GM21786 (cell line): ENCODE results near the gene SIX5.

Experiments used
- ATAC-seq: cut with Tn5 transposase; IDR thresholded peaks from one replicate; pipeline ENCODE4 v1.9.1; 2021; ENCODE audit not compliant: unreplicated experiment

Gene SIX5

DNA sequence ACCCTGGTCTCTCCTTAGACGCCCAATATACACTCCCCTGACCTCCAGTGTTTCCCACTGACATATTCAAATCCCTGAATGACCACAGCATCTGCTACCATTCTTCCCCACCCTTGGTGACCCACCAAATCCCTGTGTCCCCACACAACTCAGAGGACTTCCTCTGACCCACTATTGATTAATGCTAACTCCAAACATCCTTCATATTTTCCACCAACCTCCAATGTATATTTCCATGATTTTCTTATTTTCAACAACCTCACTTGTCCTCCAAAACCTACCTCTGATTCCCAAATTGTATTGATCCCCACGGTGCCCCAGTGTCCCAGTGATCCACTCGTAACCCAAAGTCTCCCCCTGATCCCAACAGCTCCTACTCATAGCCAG is 24.1 kb upstream of the SIX5 start:
- no peak for ATAC-seq

DNA sequence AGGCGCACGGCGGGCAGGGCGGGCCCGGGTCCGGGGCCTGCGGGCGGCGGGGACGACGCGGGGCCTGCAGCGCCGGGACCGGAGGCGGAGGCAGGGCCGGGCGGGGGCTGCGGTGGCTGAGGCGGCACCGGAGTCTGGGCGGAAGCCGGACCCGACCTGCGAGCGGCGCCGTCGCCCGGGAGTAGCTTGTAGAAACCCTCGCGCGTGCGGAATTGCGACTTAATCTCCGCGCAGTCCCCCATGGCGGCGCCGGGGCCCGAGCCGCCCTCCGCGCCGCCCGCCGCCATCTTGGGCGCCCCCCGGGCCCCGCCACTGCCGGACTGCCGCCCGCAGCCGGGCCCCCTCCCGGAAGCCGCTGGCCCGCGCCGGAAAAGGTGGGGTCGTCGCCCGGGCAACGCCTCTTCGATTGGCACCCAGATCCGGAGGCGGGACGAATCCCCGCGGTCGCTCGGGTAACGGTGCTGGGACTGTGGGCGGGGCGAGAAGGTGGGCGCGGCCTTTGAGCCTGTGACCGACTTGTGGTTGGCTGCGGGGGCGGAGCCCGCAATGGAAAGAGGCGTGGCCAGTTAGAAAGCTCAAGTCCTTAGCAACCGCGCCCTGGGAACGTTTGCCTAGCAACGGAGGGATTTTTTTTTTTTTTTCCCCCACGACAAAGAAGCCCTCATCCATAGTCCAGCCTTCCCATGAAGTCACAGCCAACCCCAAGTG is 23.6 kb upstream of the SIX5 start, which contains the start of gene DMWD:
Gene DMWD (minus strand): TSS at position 376 of the 708 bp plus-strand sequence. CDS start 89 bp downstream, at position 287.
- ATAC-seq: peak; percentile 91

DNA sequence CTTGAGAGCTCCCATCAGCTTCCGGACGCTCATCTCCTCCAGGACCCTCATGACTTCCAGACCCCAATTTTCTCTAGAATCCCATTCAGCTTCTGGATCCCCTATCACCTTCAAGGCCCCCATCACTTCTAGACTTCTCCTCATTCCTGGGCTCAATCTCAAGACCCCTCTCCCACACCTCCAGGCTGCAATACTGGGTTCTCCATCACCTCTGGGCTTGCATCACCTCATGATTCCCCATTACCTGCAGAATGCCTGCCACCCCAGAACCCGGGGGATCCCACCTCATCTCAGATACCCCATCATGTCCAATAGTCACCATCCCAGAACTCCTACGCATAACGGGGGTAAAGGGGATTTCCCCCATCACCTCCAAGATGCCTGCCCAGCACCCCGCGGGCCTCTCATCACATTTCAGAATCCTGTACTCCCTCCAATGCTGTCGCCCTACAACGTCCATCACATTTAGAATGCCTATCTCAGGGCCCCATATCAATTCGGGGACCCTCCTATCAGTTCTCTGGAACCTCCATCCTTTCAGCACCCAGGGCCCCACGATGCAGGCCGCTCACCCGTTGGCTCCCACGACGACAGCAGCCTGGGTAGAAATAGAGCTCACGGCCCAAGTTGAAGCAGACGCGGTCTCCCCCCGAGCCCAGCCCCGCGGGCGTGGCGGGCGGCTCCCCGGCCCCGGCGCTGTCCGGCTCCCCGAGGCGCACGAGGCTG is 22.9 kb upstream of the SIX5 start:
- ATAC-seq: no peak

DNA sequence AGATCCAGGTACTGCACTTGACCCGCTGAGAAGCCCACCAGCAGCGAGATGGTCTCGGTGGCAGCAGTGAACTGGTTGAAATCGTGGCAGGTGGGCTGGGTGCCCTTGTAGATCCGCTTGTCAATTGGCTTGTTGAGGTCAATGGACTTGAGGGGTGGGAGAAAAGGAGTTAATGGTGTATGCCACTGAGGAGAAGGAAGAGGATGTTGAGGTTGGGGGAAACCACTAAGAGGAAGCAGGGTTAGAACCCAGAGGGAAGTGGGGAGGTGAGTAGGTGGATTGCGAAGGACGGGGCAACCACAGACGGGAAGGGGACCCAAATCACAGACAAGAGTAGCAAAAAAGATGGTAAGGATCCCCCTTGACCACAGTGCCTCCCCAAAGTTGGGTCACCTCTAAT is 21.9 kb upstream of the SIX5 start:
- no peak for ATAC-seq

DNA sequence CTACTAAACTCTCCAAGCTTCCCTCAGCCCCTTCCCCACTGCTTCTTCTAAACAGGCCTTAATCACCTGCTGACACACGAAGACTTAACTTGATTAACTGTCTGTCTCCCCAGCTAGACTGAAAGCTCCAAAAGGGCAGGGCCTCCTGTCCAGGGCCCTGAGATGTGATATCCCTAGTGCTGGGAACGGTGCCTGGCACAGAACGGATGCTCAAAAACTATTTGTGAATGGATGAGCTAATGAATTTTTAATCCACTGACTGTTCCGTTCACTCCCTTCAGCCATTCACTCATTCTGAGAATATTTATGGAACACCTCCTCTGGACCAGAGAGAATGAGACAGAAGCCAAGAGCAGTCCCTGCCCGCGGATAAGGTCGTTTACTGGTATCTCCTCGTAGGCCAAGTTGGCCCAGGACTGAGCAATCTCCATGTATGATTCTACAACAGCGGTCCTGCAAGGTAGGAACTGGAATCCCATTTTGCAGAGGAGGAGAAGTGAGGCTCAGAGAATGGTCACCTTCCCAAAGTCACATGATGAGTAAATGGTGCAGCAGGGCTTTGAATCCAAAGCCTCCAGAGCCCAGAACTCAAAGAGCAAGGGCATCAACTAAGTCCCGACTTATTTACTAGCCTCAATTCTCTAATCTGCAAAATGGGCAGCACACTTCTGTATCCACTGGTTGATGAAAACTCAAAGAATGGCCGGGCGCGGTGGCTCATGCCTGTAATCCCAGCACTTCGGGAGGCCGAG is 20.2 kb upstream of the SIX5 start:
- ATAC-seq: no peak

DNA sequence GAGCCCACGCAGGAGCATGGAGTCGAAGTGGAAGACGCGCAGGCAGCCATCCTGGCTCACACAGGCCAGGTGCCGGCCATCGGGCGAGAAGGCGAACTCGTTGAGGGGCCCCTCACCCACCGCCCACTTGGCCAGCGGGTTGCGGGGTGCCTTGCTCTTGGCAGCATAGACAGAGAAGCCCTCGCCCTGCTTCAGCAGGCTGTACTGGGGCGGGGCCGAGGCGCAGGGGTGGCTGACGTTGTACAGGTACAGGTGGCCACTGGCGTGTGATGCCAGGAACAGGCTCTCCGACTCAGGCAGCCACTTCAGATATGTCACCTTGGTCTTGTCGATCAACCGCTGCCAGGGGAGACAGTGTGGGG is 17.5 kb upstream of the SIX5 start:
- no peak for ATAC-seq

DNA sequence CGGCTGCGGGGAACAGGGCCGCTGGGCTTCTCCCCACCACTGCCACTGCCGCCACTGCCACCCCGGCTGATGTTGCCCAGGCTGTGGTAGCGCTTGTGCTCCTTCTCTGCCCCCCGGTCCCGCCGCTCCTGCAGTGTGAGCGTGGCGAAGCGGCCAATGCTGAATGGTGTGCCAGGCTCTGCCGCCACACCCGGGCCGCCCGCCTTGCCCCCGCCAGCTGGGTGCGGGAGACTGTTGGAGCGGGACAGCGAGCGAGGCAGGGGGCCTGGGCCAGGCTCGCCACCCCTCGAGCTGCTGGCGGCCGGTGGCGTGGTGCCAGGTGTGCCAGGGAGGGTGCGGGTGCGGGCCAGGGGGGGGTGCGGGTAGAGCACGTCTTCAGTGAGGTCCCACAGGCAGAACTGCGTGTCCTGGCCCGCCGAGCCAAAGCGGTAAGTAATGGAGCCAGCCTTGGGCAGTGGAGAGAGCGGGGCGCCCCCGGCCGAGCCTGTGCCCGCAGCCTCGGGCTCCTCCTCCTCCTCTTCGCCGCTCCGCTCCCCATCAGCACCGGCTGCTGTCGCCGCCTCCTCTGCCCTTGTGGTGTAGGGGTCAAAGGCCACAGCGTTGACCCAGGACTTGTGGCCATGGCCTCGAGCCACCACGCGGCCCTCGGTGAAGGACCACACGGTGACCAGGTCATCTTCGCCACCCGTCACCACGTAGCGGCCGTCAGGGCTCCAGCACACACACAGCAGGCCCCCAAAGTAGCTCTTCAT is 16.9 kb upstream of the SIX5 start:
- no peak for ATAC-seq

DNA sequence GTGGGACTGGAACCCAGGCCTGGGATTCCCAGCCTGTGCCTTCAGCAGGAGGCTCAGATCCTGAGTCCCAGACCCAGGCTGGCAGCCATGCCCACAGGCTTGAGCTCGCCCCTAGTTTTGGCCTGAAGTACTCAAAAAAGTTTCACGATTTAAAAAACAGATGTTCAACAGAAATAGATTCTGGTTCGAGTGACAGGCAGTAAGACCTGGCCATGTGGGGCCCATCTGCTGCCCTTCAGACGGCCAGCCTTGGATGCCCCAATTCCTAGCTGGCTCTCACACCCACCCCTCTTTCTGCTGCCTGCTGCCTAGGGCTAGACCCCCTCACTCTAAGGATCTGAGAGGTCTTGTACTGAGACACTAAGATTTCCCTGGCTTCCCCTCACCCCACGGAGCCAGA is 16.0 kb upstream of the SIX5 start:
- no peak for ATAC-seq

DNA sequence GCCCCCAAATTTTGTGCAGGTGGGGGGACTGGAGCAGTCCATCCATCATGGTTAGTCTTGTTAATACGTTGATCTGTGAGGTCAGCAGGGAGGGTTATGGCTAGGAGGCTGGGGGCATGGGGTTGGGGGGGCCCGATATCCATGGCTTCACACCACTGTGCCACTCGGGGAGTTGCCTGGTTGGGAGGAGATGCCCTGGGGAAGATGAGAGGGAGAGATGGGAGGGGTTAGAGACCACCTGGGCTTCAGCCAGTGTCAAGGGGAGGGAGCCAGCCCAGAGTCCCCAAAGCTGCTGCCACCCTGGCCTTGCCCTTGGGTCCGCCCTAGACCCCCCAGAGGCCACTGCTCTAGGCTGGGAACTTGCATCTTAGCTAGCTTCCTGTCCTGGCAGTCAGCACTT is 15.0 kb upstream of the SIX5 start:
- no peak for ATAC-seq

DNA sequence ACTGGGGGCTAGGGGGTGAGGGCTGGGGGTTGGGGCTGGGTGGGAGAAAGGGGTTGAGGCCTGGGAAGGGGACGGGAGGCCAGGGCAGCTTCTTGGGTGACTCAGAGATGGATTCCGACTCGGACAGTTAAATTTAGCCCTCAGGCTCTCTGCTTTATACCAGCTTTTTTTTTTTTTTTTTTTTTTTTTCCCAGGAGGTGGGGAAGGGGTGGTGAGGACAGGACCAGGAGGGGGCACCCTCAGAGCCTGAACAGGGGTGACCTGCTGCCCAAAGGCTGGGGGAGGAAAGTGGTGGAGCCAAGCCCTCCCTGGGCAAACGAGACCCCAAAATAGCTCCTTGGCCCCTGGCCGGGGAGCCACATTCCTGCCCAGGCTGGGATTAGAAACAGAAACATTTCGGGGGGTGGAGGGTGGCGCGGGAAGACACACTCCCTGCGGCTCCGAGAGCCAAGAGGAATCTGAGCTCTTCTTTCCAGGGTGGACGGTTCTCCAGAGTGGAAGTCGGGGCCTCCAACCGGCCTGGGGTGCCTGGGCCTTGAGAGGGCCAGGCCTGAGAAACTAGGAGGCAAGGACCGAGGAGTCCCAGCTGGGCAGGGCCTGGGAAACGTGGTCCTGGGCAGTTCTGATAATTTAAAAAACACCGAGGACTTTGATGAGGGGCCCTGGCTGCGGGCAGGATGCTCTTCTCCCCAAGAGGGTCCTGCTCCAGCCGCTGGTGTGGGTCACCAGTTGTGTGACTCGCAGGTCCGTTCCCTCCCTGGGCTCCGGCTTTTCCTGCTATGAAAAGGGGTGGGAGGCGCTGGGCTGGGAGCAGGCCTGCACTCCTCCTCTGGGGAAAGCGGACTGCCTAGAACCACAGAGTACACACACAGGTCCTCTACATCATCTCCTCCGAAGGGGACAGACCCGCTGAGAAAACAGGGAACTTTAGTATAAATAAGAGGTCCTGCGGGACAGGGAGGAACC is 14.1 kb upstream of the SIX5 start:
- no peak for ATAC-seq

DNA sequence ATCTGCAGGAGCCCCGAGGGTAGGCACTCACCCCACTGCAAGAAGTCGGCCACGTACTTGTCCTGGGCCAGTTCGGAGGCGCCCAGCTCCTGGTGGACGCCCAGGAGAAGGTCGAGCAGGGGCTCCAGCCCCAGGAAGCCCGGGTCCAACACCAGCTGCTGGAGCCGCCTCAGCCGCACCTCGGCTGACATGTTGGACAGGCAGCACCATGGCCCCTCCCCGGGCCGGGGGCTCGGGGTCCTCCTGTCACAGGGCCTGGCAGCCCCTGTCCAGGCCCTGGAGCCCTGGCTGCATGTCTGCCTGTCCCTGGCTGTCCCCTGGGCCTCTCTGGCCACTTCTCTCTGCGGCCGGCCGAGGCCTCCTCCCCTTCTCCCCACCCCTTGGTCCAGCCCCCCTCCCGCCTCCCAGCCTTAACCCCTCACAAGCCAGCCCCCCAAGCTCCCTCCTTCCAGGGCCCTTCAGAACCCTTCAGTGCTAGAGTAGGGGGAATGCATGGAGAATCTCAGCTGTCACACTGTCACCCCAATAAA is 13.2 kb upstream of the SIX5 start, which contains the start of gene DMPK:
Gene DMPK (minus strand): TSS at position 329 of the 530 bp plus-strand sequence. CDS start 138 bp downstream, at position 191.
- ATAC-seq: no peak

DNA sequence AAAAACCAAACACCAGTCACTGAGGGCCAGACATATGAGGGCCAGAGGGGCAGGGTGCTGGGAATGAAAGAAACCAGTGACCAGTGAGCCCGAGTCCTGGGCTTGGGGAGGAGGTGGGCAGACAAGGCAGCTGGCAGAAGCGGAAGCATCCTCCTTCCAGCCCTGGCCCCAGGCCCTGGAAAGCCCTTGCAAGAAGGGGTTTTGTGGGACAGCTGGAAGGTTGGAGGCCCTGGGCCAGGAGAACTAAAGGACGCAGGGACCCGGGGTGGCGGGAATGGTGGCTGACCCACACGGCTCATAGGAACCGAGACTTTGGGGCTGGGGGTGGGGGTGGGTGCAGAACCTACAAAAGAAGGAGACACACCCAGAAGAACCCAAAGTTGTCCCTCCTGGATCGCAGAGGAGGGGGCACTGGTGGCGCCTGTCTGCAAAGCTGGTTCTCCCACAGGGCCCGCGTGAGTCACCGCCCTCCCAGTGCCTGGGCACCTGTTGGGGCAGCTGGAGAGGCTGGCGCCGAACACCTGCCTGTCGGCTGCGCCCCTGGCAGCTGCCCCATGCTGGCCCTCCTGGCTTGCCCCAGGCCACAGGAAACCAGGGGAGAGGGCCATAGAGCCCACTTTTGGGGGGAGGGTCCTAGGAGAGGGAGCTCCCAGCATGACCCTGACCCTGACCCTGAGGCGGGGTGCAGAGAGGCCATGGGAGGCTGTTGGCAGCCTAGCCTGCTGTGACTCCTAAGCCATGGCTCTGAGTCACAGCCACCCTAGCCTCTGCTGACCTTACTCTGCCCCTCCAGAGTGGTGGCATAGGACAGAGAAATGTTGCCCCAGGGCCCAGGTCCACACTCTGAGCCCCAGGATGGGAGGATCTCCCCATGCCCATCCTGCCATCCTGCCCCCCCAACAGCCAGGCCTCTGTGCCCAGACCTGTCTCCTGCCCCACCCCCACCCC is 12.4 kb upstream of the SIX5 start:
- no peak for ATAC-seq

DNA sequence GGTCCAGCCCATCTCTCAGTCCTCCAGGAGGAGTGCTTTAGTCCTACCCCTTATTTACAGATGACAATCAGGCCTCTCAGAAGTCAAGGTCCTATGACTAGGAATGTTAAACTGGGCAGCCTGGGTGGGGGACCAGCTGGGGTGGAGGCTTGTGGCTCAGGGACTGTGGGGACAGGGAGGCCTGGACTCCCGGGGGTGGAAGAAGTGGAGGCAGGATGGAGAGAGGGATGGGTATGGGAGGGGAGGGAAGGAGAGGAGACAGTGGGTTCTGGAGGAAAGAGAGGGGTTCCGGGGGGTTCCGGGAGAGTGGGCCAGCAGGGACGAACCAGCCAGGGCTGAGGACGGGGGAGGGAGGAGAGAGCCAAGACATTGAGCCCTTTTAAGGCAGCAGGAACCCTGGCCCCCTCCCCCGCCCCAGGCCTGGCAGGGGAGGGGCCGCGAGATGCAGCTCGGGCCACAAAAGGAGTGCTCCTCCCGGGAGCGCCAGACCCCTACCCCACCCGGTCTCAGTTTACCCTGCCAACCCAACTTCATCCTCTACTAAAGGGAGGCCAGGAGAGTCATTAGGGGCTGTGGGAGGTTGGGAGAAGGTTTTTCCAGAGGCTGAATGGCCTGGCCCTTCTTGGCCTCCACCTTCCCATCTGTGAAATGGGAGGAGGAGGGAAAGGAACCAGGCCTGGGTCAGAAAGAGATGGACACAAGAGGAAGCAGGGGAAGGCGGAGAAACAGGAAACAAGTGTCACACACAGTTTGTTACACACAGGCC is 11.6 kb upstream of the SIX5 start:
- ATAC-seq: no peak

DNA sequence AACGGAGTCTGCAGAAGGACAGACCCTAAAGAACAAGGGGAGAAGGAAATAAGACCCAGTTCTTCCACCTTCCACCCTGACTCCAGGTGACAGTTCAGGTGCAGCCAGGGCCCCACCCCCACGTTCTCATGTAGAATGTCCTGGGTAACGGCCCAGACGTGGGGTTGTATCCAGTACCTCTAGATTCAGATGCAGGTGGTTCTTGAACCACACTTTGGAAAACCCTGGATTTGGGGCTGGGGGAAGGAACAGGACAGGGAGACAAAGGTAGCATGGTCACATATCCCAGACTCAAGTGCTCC is 11.0 kb upstream of the SIX5 start:
- ATAC-seq: no peak

DNA sequence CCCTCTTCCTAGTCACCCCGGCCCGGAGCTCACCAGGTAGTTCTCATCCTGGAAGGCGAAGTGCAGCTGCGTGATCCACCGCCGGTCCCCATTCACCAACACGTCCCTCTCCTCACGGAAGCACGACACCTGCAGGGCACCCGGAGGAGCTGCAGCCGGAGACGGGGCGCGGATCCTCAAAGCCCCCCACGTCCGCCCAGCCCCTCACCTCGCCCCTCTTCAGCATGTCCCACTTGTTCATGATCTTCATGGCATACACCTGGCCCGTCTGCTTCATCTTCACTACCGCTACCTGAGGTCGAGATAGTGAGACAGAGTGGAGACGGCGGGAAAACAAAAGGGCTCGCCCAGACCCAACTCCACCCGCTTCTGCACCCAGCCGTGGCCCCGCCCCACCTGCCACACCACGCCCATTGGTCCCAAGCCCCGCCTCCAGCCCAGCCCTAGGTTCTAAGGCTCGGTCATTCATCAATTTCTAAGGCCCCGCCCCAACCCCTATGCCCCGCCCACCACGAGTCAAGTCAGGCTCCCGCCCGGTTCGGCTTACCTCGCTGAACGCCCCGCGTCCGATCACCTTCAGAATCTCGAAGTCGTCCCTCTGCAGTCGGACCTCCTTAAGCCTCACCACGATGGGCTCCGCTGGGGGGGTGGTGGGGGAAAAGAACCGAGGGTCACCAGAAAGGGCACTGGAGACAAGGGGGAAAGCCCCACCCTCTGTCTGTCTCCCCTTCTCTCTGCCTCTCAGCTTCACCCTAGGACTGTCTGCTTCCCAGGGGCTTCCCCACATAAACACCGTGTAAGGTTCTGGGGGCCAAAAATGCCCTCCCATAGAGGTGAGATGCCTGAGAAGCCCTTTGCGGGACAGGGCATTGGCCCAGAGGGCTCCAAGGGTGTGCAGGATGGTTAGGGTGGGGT is 10.4 kb upstream of the SIX5 start:
- peak; percentile 69 for ATAC-seq

DNA sequence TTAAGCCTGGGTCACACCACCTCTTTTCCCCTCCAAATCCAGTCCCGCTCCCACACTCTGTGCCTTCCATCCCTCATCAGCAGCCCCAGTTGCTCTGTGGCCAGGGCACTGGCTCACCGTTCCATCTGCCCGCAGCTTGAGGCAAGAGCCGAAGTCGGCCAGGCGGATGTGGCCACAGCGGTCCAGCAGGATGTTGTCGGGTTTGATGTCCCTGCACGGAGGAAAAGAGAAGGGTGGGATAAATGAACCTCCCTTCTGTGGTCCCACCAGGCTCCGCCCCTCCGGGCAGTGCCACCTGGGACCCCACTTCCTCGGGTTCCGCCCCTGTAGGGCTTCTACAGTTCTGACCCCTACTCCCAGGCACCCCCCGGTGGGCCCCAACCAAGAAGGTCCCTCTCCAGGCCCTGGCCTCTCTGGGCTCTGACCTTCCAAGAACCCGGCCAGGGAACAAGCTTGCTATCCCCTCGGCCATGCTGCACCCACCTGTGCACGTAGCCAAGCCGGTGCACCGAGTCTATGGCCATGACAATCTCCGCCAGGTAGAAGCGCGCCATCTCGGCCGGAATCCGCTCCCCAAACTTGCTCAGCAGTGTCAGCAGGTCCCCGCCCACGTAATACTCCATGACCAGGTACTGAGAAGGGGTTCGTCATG is 9.1 kb upstream of the SIX5 start:
- ATAC-seq: no peak
